Fibroblast of lung (primary cell): ENCODE measurements around the gene EPS8. TPM values are rescaled to one million over a fixed set of nuclear protein-coding genes. Genes with fewer than 3 reads are reported as not detected.

ENCODE experiments used
- DNase-seq, 2 donors: peaks; one replicate each; pipeline versions ENCODE4 v3.0.0 to v3.0.0-alpha.2; 2010; ENCODE audit warnings: low read depth in 2 of 2
- H2AFZ ChIP-seq: 2 replicates; pipeline ENCODE4 v1.5.1; 2012; ENCODE audit warnings: low read length, control low read depth, inconsistent platforms
- H3K27ac ChIP-seq: 2 replicates; pipeline ENCODE4 v1.5.1; 2011; ENCODE audit warnings: low read length, control low read depth; ENCODE audit not compliant: insufficient read depth
- H3K27me3 ChIP-seq: 2 replicates; pipeline ENCODE4 v1.5.1; 2011; ENCODE audit warnings: mild to moderate bottlenecking, low read length; ENCODE audit not compliant: control insufficient read depth, insufficient read depth
- H3K36me3 ChIP-seq: 2 replicates; pipeline ENCODE4 v1.5.1; 2011; ENCODE audit warnings: low read length; ENCODE audit not compliant: control insufficient read depth, insufficient read depth
- H3K4me1 ChIP-seq: 2 replicates; pipeline ENCODE4 v1.5.1; 2011; ENCODE audit warnings: low read length; ENCODE audit not compliant: control insufficient read depth, insufficient read depth; ENCODE audit errors: extremely low read depth
- H3K4me2 ChIP-seq: 2 replicates; pipeline ENCODE4 v1.5.1; 2011; ENCODE audit warnings: low read length, control low read depth; ENCODE audit not compliant: insufficient read depth; ENCODE audit errors: extremely low read depth
- H3K4me3 ChIP-seq, 4 experiments: fragments of 200-600 bp in 1 of 4; sonication (generic) in 1 of 4; replicated peaks in 1 of 4; 2 replicates each; pipeline ENCODE4 v1.5.1; 2011 to 2016; ENCODE audit warnings: low read length in 4 of 4, low read depth in 3 of 4, mild to moderate bottlenecking in 3 of 4, control low read depth in 2 of 4, inconsistent platforms in 1 of 4, mixed read lengths in 1 of 4; ENCODE audit not compliant: insufficient read depth in 1 of 4; ENCODE audit errors: control extremely low read depth in 1 of 4
- H3K79me2 ChIP-seq: 2 replicates; pipeline ENCODE4 v1.5.1; 2012; ENCODE audit warnings: mild to moderate bottlenecking, low read length, inconsistent platforms; ENCODE audit not compliant: control insufficient read depth, insufficient read depth
- H3K9ac ChIP-seq: 2 replicates; pipeline ENCODE4 v1.5.1; 2011; ENCODE audit warnings: mild to moderate bottlenecking, low read length, control low read depth; ENCODE audit not compliant: insufficient read depth
- H3K9me3 ChIP-seq: 2 replicates; pipeline ENCODE4 v1.5.1; 2012; ENCODE audit warnings: low read depth, low read length; ENCODE audit not compliant: control insufficient read depth, insufficient read depth
- H4K20me1 ChIP-seq: 2 replicates; pipeline ENCODE4 v1.5.1; 2011; ENCODE audit warnings: low read length; ENCODE audit not compliant: control insufficient read depth, insufficient read depth; ENCODE audit errors: extremely low read depth
- CTCF ChIP-seq, 2 donors: IDR thresholded peaks in 1 of 2; conservative IDR thresholded peaks in 1 of 2; 1 replicate in 1 of 2; 2 replicates in 1 of 2; pipeline ENCODE4 v1.5.1; 2011 to 2012; ENCODE audit warnings: low read length in 2 of 2, control low read depth in 1 of 2, inconsistent platforms in 1 of 2, low read depth in 1 of 2, mild to moderate bottlenecking in 1 of 2
- EZH2 ChIP-seq: IDR thresholded peaks from 2 replicates; pipeline ENCODE4 v1.5.1; 2012; ENCODE audit warnings: low read length, control low read depth, mild to moderate bottlenecking; ENCODE audit errors: missing control alignments
- polyA plus RNA-seq, 2 donors: library from polyadenylated mRNA; depleted of rRNA in 1 of 2; stranded (reverse) in 1 of 2; unstranded in 1 of 2; fragments of >200 nt; gene quantifications; 2 replicates each; pipeline ENCODE4 v1.2.1, GENCODE V29; 2011 to 2012; ENCODE audit warnings: missing spikeins in 1 of 2
- total RNA-seq: library from RNA; depleted of rRNA; stranded (reverse); fragments of >200 nt; gene quantifications from 2 replicates; pipeline ENCODE4 v1.2.1, GENCODE V29; 2014

Gene EPS8
- total and polyA plus RNA-seq, 2 donors (not counting 1 experiment from before 2014, with no cell fraction given), result 96.3 to 108 TPM

GRCh38 chr12:15709551-15709950 lies 79.6 kb downstream of the EPS8 start:
- H3K27ac ChIP-seq, result no peak overlapping the region
- H3K27me3 ChIP-seq, result no peaks in the 10 kb centered on the region
- DNase-seq, result no peak
- H3K4me3 ChIP-seq, result no peak overlapping the region
- H3K36me3 ChIP-seq, result no peaks in the 10 kb centered on the region
- peaks cover 49% of the 10 kb centered on the region for H3K79me2 ChIP-seq
- H3K9me3 ChIP-seq, result no peaks in the 10 kb centered on the region
- no peaks in the 10 kb centered on the region for H4K20me1 ChIP-seq
- no peak overlapping the region for H2AFZ ChIP-seq
- peaks cover 2% of the 10 kb centered on the region for H3K4me1 ChIP-seq
- no peak overlapping the region for H3K9ac ChIP-seq
- no peak overlapping the region for H3K4me2 ChIP-seq
- TF ChIP-seq EZH2, result no peak
- no peak for TF ChIP-seq CTCF (conservative IDR thresholded peaks at IDR 0.05 in 1 of 2, IDR thresholded peaks at IDR 0.05 in 1 of 2; ENCODE audit: low read depth in 1 of 2, low read length in 2 of 2)

- Histone ChIP-seq H3K36me3 (no peaks in the 10 kb centered on the region), H3K27me3 (no peaks in the 10 kb centered on the region), H3K79me2 (peaks cover 50% of the 10 kb centered on the region), H3K4me3 (no peak overlapping the region), H3K9me3 (no peaks in the 10 kb centered on the region), H3K9ac (no peak overlapping the region), H3K4me2 (no peak overlapping the region), H2AFZ (no peak overlapping the region), H3K4me1 (peaks cover 2% of the 10 kb centered on the region), H4K20me1 (no peaks in the 10 kb centered on the region), H3K27ac (no peak overlapping the region)
- DNase-seq, result no peak
- TF ChIP-seq EZH2 (no peak), CTCF (conservative IDR thresholded peaks at IDR 0.05 in 1 of 2, IDR thresholded peaks at IDR 0.05 in 1 of 2; ENCODE audit: low read depth in 1 of 2, low read length in 2 of 2) (no peak)
Measured at GRCh38 chr12:15708396-15709076, 80.7 kb downstream of the EPS8 start.

GRCh38 chr12:15707516-15708199 lies 81.5 kb downstream of the EPS8 start:
- Histone ChIP-seq H2AFZ (no peak overlapping the region), H3K27ac (no peak overlapping the region), H3K27me3 (no peaks in the 10 kb centered on the region), H3K79me2 (peaks cover 50% of the 10 kb centered on the region), H4K20me1 (no peaks in the 10 kb centered on the region), H3K9ac (no peak overlapping the region), H3K9me3 (no peaks in the 10 kb centered on the region), H3K4me1 (peaks cover 2% of the 10 kb centered on the region), H3K4me3 (no peak overlapping the region), H3K36me3 (no peaks in the 10 kb centered on the region), H3K4me2 (no peak overlapping the region)
- peak in 1 of 2 donors; percentile 66 for DNase-seq
- TF ChIP-seq EZH2 (no peak), CTCF (conservative IDR thresholded peaks at IDR 0.05 in 1 of 2, IDR thresholded peaks at IDR 0.05 in 1 of 2; ENCODE audit: low read depth in 1 of 2, low read length in 2 of 2) (no peak)
